ENCODE data around the gene SORCS3. TPM values are rescaled to one million over a fixed set of nuclear protein-coding genes. Genes with fewer than 3 reads are reported as not detected.
A peak's percentile ranks its signal among the peaks of the same experiment; 100 is the strongest.

The SORCS3 gene
- 0.18 and 0.23 TPM in 2 replicates for total RNA-seq (2022)
- percentile 9 among the genes with signal in this experiment for Bru-seq, nascent RNA
- BruChase-seq, experiment 1, labeled RNA remaining after a 2-hour chase, result percentile 11 among the genes with signal in this experiment
- percentile 7 among the genes with signal in this experiment for BruChase-seq, experiment 2, labeled RNA remaining after a 6-hour chase
- long read RNA-seq, result 0 reads

GRCh38 chr10:104641187-104641936, at the start of gene SORCS3:
TSS of gene SORCS3 (plus strand) at chr10:104641290.
- intact Hi-C loops (cut with micrococcal nuclease; ENCODE audit: unreplicated experiment), result no loop called here
- H3K9me3 ChIP-seq, result no peaks in the 10 kb centered on the region
- no peak for DNase-seq
- BruUV-seq (replicated peaks), result no TSS peak
- no peaks in the 10 kb centered on the region for H3K4me1 ChIP-seq
- TF ChIP-seq, protein P1, sequence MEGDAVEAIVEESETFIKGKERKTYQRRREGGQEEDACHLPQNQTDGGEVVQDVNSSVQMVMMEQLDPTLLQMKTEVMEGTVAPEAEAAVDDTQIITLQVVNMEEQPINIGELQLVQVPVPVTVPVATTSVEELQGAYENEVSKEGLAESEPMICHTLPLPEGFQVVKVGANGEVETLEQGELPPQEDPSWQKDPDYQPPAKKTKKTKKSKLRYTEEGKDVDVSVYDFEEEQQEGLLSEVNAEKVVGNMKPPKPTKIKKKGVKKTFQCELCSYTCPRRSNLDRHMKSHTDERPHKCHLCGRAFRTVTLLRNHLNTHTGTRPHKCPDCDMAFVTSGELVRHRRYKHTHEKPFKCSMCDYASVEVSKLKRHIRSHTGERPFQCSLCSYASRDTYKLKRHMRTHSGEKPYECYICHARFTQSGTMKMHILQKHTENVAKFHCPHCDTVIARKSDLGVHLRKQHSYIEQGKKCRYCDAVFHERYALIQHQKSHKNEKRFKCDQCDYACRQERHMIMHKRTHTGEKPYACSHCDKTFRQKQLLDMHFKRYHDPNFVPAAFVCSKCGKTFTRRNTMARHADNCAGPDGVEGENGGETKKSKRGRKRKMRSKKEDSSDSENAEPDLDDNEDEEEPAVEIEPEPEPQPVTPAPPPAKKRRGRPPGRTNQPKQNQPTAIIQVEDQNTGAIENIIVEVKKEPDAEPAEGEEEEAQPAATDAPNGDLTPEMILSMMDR (IDR thresholded peaks at IDR 0.05; ENCODE audit: insufficient read depth in 1 of 2, low read depth in 1 of 2, low read length in 1 of 2, severe bottlenecking in 1 of 2, unreplicated experiment in 1 of 2), result no peak
- Mint-ChIP-seq H3K27me3 (ENCODE audit: insufficient read depth, unreplicated experiment) (peaks cover 25% of the 10 kb centered on the region), H3K36me3 (ENCODE audit: insufficient read depth, unreplicated experiment) (no peaks in the 10 kb centered on the region), H3K4me1 (ENCODE audit: low read depth, unreplicated experiment) (no peaks in the 10 kb centered on the region), H3K9me3 (ENCODE audit: unreplicated experiment) (peaks cover 10% of the 10 kb centered on the region), H3K4me3 (ENCODE audit: unreplicated experiment) (no peak within 1 kb of the TSS), H3K27ac (ENCODE audit: unreplicated experiment) (no peak within 1 kb of the TSS)
- CTCF ChIA-PET, result interaction anchor here (0.6 kb wide), 1 partner anchor 27 kb away, joined by 3 read pairs; no protein-coding TSS in a partner anchor
- POLR2A ChIA-PET, result no interaction called here
- no peak within 1 kb of the TSS for H3K4me3 ChIP-seq (ENCODE audit: low read depth, low read length)
- no peaks in the 10 kb centered on the region for H3K36me3 ChIP-seq (ENCODE audit: control insufficient read depth, insufficient read depth, low read length)
- H3K27me3 ChIP-seq (replicated peaks; ENCODE audit: control insufficient read depth, insufficient read depth, low read length), result no peaks in the 10 kb centered on the region

GRCh38 chr10:104591441-104591840, 49.6 kb upstream of the SORCS3 start:
- H3K4me1 Mint-ChIP-seq (ENCODE audit: low read depth, unreplicated experiment), result no peaks in the 10 kb centered on the region
- DNase-seq, result no peak
- BruUV-seq (replicated peaks), result no TSS peak
- POLR2A ChIA-PET, result no interaction called here
- H3K4me3 Mint-ChIP-seq (ENCODE audit: unreplicated experiment), result no peak overlapping the region
- CTCF ChIA-PET, result no interaction called here
- no peaks in the 10 kb centered on the region for H3K9me3 ChIP-seq
- H3K9me3 Mint-ChIP-seq (ENCODE audit: unreplicated experiment), result no peaks in the 10 kb centered on the region
- no peak overlapping the region for H3K4me3 ChIP-seq (ENCODE audit: low read depth, low read length)
- peaks cover 27% of the 10 kb centered on the region for H3K27me3 Mint-ChIP-seq (ENCODE audit: insufficient read depth, unreplicated experiment)
- intact Hi-C loops (cut with micrococcal nuclease; ENCODE audit: unreplicated experiment), result no loop called here
- H3K27ac Mint-ChIP-seq (ENCODE audit: unreplicated experiment), result no peak overlapping the region
- TF ChIP-seq, protein P1 (IDR thresholded peaks at IDR 0.05; ENCODE audit: insufficient read depth in 1 of 2, low read depth in 1 of 2, low read length in 1 of 2, severe bottlenecking in 1 of 2, unreplicated experiment in 1 of 2), result no peak
- H3K27me3 ChIP-seq (replicated peaks; ENCODE audit: control insufficient read depth, insufficient read depth, low read length), result no peaks in the 10 kb centered on the region; the same call in 1 of the 2 replicates
- H3K36me3 ChIP-seq (ENCODE audit: control insufficient read depth, insufficient read depth, low read length), result no peaks in the 10 kb centered on the region
- H3K36me3 Mint-ChIP-seq (ENCODE audit: insufficient read depth, unreplicated experiment), result no peaks in the 10 kb centered on the region
- H3K4me1 ChIP-seq, result no peaks in the 10 kb centered on the region

DNA sequence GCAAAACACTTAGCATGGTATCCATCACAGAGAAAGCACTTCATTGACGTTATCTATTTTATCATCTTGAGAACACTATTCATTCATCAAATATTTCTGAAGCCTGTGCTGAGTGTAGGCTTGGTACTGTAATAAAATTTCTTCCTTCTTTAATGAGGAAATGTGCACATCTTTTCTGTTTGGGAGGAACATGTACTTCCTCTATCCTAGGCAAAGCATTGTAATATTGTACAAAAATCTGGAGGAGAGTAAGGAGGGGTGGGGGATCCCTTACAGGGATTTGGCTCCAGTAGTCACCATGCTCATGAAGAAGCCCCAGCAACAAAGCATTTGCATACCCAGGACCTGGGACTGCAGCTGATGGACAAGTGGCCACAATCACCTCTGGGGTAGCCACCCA, 39.9 kb upstream of the SORCS3 start:
- Histone ChIP-seq H3K36me3 (ENCODE audit: control insufficient read depth, insufficient read depth, low read length) (no peaks in the 10 kb centered on the region), H3K9me3 (no peaks in the 10 kb centered on the region), H3K27me3 (replicated peaks; ENCODE audit: control insufficient read depth, insufficient read depth, low read length) (no peaks in the 10 kb centered on the region), H3K4me1 (no peaks in the 10 kb centered on the region), H3K4me3 (ENCODE audit: low read depth, low read length) (no peak overlapping the region)
- H3K4me3 Mint-ChIP-seq (ENCODE audit: unreplicated experiment), result no peak overlapping the region
- no peaks in the 10 kb centered on the region for H3K36me3 Mint-ChIP-seq (ENCODE audit: insufficient read depth, unreplicated experiment)
- H3K27ac Mint-ChIP-seq (ENCODE audit: unreplicated experiment), result no peak overlapping the region
- intact Hi-C loops (cut with micrococcal nuclease; ENCODE audit: unreplicated experiment), result no loop called here
- no TSS peak for BruUV-seq (replicated peaks)
- TF ChIP-seq, protein P1 (IDR thresholded peaks at IDR 0.05; ENCODE audit: insufficient read depth in 1 of 2, low read depth in 1 of 2, low read length in 1 of 2, severe bottlenecking in 1 of 2, unreplicated experiment in 1 of 2), result no peak
- H3K4me1 Mint-ChIP-seq (ENCODE audit: low read depth, unreplicated experiment), result no peaks in the 10 kb centered on the region
- H3K9me3 Mint-ChIP-seq (ENCODE audit: unreplicated experiment), result no peaks in the 10 kb centered on the region
- peaks cover 12% of the 10 kb centered on the region for H3K27me3 Mint-ChIP-seq (ENCODE audit: insufficient read depth, unreplicated experiment)
- ChIA-PET CTCF (no interaction called here), POLR2A (no interaction called here)
- DNase-seq, result no peak

Data from Caco-2 (cell line).